GM11168 (cell line): ENCODE measurements around the gene NDRG2.

Source experiments
- in situ Hi-C: fragments of 300-500 bp; cut with MboI; formaldehyde crosslinking; loops from one replicate; pipeline ENCODE4 v1.12.0; 2022; ENCODE audit warnings: low sequenced_read_pairs; ENCODE audit not compliant: unreplicated experiment

The NDRG2 gene

DNA sequence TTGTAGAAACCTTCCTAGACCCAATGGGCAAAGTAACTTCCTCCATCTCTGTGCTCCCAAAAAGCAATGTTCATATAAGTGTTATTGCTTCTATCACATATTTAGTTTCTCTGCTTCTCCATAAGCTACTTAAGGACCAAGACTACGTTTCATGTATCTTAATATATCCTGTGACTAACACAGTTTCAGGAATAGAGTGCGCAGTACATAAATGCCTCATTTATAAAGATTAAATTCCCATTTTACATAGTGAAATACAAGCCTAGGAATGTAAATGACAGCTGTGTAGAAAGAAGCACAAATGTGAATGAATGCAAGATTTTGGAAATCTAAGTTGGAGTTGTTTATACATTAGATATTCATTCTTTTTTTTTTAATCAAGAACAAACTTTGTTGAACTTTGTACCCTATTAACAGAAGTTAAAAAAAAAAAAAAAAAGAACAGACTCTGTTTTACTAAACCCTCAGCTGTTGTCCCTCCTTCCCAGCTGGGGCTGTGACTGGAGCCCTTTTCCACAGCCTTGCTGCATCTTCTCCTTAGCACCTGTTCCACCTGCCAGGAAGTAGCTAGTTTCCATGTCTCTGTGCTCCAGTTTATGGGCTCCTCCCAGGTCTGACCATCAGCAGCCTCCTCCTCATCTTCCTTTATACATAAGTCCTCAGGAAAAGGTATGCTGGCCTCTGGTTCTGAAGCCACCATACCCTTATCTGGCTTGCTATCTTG lies 42.1 kb downstream of the NDRG2 start:
- in situ Hi-C loops: no loop called here

DNA sequence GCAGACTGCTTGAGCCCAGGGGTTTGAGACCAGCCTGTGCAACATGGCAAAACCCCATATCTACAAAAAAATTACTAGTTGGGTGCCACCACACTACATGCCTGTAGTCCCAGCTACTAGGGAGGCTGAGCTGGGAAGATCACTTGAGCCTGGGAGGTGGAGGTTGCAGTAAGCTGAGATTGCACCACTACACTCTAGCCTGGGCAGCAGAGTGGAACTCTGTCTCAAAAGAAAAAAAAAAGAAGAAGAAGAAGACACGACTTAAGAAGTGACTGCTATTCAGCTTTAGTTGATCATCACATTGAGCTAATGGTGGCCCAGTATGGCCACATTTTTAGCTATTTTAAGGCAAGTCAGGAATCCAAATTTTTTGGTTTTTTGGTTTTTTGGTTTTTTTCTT lies 44.0 kb downstream of the NDRG2 start:
- in situ Hi-C loops: no loop called here

DNA sequence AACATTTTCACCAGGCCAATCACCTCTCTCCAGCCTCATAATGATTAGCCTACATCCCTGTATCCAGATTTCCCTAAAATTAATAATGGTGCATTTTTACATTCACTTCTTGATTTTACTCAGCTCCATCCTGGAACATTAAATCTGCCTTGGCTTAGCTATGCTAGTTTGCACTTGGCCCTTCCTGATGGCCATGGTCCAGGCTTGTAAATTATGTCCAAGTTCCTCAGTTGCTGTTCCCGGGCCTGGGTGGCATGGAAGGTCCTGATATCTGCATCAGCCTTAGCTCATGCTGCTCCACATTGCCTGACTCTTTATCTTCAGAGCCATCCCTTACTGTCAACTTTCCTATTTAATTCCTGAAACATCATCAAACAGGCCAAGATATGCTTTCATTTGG lies 46.2 kb downstream of the NDRG2 start:
- in situ Hi-C loops: no loop called here

DNA sequence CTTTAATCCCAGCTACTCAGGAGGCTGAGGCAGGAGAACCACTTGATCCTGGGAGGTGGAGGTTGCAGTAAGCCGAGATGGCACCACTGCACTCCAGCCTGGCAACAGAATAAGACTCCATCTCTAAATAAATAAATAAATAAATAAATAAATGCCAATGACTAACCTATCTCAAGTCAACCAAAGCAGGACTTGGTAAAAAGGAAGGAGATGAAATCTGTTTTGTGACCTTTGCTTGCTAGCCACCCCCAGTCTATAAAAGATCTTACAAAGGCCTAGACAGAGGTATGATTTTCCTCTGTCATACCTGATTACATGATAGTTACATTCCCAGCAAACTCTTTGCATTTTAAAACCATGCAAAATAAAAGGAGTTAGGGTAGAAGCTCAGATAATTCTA lies 48.6 kb downstream of the NDRG2 start:
- in situ Hi-C loops: no loop called here

DNA sequence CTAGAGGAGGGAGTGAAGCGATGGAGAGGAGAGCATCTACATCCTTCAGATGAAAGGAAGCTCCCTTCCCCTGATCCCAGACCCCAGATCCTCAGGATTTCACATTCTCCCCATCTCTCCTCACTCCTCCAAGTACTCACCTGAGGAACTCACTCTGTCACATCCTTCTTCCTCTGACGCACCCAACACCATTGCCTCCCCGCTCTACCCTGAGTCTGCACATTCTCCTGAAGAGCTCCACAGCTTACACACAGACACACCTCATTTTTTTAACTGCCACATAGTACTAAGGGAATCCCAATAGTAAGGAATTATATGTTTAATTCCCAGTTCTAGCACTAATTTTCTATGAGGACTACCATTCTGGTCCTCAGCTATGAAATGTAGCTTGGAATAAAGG lies 51.4 kb downstream of the NDRG2 start:
- in situ Hi-C loops: no loop called here

DNA sequence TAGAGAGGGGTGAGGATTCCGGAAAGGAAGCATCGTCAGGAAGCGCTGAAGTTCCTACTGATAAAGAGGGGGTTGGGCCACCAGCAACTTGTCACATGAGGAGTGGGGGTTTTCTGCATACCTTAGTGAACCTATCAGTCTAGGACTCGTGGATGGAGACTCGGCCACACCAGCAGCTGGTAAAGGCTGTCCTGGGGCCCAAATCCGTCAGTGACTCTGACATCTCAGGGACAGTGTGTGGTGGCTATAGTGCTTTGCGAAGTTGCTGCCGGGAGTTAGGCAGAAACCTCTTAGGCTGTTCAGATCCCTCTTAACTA lies 53.2 kb downstream of the NDRG2 start:
- in situ Hi-C loops: no loop called here

DNA sequence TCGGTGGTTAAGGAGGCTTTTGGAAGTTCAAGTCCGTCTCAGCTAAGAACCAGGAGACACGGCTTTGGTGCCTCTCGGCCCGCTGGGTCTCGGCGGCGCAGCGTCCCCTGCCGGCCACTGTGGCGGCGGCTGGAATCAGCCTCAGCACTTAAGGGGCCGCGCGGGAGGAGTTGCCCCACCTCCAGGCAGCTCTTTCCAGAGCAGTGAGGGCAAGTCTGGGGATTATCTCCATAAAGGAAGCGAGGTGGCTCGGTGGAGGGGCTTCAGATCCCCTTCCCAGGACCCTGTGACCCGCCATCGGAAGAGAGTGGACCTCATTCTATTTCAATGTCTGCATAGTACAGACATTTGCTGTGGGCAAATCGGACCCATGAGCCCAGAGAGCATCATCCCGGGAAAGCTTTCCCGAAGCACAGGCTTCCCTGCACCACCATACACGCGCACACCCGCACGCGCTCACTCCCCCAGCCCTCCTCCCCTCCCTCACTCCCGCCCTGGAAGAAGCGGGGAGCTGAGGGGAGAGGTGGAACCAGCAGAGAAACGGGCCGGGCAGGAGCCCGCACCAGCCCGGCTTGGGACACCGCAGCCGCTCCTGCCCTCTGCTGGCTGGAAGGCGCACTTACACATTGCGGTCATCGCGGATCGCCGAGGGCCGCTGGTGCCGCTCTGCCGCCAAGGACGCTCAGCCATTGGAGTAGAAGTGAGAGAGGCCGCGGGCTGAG lies 53.7 kb downstream of the NDRG2 start:
- in situ Hi-C loops: no loop called here

DNA sequence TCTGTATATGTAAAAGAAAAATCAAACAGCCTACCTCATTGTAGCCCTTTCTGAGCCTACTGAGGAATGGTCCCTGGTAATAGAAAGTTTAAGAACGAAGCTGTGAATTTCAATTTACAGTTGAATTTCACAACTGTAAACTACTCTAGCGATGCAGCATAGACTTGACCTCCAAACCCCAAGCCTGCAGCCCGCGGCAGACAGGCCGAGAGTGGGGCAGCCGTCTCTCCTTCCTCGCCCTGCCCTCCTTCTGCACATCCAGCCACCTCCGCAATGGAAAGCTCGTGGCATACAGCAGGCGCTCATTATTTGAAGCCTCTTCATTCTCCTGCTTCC lies 54.2 kb downstream of the NDRG2 start:
- in situ Hi-C loops: no loop called here

DNA sequence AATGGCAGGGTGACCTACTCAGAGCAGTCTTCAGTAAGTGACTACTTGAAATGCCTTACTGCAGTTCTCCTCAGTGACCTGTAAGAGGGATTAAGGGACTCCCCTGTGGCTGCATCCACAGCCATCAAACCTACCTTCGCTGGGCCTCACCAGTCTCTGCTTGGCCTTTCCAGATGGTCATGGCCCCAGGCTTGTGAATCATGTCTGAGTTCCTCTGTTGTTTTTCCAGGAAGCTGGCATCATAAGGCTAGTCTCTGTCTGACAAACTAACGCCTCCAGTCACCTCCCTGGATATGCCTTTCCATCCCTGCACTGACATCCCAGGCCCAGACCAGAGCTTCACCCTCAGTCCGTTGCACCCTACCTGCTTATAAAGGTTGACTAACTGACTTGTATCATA lies 55.5 kb downstream of the NDRG2 start:
- in situ Hi-C loops: no loop called here
